Activated CD4-positive, alpha-beta T cell treated with anti-CD3 and anti-CD28 coated beads, Interleukin-2, amount 10 ng/mL, durations not matched to agents 7 days and 5 days (primary cell): ENCODE measurements around the gene SNORC. TPM values are rescaled to one million over a fixed set of nuclear protein-coding genes. Genes with fewer than 3 reads are reported as not detected.

Source experiments
- total RNA-seq, 2 experiments: library from RNA; stranded (reverse); gene quantifications; one replicate each; pipeline ENCODE4 v1.2.3, GENCODE V29; 2021

Gene SNORC
- total RNA-seq, 2 experiments from 2014 or later = 0.97 to 1.1 TPM

Other genes with a start within 250 kb of the SNORC start
- under 1 TPM; 0.32 to 0.50 TPM for gene EFHD1, start 236.7 kb upstream of the SNORC start, total RNA-seq
- 10 to 100 TPM; 54.3 to 58.7 TPM for gene GIGYF2, start 172.9 kb upstream of the SNORC start, total RNA-seq
- not detected for gene KCNJ13, start 93.7 kb upstream of the SNORC start, total RNA-seq
- not detected for gene NGEF, start 143.0 kb downstream of the SNORC start, total RNA-seq
- not detected for gene NEU2, start 162.4 kb downstream of the SNORC start, total RNA-seq
- gene INPP5D, start 190.1 kb downstream of the SNORC start, total RNA-seq = 100 to 1,000 TPM; 121 to 138 TPM